SIG-M5 (cell line): ENCODE results near the gene CAPN5.

Experiments used
- DNase-seq: peaks from one replicate; lab custom pipeline; 2025; lab: John Stamatoyannopoulos, UW

The CAPN5 gene

DNA sequence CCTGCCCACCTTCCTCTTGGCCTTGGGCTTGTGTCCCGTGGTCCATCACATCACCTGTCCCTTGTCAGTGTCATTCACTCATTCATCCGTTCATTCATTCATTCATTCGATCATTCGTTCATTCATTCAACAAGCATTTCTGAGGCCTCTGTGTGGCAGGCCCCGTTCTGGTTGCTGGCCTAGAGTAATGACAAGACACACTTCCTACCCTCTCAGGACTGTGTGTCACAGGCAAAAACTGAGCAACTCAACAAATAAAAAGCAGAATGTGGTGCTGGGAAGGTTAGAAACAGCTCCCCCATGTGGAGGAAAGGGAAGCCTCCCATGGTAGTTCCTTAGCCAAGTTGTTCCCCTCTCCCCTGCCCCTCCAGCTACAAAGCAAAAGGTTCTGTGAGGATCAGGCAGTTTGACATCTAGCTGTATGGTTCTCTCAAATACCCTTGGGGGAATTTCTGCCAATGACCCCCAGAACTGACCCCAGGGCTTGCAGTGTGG, 34.3 kb downstream of the CAPN5 start:
- DNase-seq, result no peak

DNA sequence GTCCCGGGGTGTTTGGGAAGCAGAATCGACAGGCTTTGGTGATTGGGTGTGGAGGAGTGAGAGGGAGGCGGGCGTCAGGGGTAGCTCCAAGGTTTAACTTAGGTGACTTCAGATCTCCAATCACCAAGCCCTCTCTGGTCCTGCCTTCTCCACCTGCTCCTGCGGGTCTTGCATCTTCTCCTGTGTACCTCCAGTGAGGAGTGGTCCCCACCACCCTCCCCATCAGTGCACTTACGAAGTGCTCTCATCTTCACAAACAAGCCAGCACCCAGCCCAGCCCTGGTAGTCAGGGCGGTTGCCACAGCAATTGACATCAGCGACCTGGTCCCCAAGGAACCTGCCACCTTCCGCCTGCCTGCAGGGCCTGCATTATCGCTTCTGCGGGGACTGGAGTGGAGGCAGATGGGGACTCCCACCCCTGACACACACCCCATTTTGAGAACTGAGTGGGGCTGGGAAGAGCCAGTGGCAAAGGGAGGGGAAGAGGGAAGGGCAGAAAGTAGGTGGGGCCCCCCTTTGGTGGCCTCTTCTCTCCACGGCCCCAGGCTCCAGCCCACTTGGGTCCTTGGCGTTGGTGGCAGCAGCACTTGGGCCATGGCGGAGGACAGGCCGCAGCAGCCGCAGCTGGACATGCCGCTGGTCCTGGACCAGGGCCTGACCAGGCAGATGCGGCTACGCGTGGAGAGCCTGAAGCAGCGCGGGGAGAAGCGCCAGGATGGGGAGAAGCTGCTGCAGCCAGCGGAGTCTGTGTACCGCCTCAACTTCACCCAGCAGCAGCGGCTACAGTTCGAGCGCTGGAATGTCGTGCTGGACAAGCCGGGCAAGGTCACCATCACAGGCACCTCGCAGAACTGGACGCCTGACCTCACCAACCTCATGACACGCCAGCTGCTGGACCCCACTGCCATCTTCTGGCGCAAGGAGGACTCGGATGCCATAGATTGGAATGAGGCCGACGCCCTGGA, 35.8 kb downstream of the CAPN5 start, which contains the start of gene OMP:
Gene OMP, plus strand, starts transcription at position 595 of the 965 bp plus-strand sequence. Its CDS starts 0 bp downstream, at position 595.
- no peak for DNase-seq

DNA sequence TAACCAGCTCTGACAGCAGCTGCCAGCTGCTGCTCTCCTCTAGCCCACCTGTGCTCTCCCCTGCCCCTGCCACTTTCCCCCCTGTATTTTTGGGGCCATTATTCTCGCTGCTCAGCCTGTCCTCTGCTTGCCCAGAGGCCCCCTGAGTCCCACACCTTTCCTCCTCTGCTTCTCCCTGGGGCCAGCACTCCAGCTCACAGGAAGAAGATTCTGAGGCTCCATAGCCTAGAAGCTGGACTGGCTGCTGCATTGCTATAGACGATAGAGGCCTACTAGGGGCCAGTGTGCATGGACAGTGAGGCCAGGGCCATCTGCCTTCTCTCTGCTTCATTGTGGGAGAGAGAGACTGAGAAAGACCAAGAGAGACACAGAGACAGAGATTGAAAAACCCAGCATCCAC, 36.5 kb downstream of the CAPN5 start:
- DNase-seq, result no peak

GRCh38 chr11:77104727-77105126, 38.0 kb downstream of the CAPN5 start:
- no peak for DNase-seq

GRCh38 chr11:77106321-77106720, 39.5 kb downstream of the CAPN5 start:
- no peak for DNase-seq

GRCh38 chr11:77106759-77107158, 40.0 kb downstream of the CAPN5 start:
- DNase-seq, result no peak

DNA sequence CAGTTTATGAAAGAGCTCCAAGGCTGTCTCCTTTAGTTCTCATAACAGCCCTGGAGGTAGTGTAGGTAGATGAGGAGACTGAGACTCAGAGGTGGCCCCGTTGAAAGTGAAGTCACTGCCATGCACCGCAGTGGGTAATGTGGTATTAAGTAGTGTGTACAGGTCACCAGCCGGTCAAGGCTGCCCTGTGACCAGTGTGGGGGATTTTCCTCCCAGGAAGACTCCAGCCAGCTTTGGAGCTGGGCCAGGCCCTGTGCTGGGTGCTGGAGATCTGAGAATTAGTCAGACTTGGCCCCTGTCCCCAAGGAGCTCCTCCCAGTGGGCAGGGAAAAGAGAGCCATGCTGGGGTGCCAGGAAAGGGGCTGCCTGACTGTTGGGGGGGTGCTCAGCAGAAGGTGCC, 41.2 kb downstream of the CAPN5 start:
- DNase-seq, result no peak

- no peak for DNase-seq
These were observed 41.7 kb downstream of the CAPN5 start for GRCh38 chr11:77108436-77108835.

- DNase-seq, result no peak
These were observed 42.7 kb downstream of the CAPN5 start for GRCh38 chr11:77109236-77110019.

DNA sequence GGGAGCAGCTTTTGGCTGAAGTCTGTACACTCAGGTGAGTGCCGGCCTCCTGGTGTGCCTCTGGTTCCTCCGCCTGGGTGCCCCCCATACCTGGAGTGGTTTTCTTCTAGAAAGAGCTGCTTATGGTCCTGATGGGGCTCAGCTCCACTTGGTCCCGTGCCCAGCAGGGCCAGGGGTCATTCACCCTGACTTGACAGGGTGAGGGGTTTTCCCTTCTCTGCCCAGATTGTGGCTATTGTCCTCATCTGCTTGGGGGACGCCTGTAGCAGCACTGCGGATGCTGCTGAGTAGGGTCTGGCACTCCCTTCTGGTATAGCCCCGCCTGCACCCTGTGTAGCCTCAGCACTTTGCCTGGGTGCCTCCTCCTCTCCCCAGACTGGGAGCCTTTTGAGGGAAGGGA, 44.1 kb downstream of the CAPN5 start:
- no peak for DNase-seq

GRCh38 chr11:77111277-77111676, 44.5 kb downstream of the CAPN5 start:
- DNase-seq, result no peak

DNA sequence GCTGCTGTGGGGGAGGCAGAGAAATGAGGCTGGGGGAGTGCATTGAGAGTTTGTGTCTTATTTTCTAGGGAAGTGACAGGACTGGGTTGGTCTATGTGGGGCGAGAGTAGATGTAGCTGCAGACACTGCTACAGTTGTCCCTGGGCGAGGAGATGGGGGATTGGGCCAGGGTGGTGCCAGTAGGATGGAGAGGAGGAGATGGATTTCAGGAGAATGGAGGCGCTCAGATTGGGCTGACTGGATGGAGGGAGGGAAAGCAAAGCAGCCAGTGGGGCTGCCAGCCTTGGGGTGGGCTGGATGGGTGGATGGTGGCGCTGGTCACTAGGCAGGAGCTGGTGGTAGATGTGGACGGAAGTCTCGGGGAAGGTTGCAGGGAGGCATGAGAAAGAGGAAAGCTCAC, 45.2 kb downstream of the CAPN5 start:
- DNase-seq, result no peak

- no peak for DNase-seq
These were observed 46.0 kb downstream of the CAPN5 start for GRCh38 chr11:77112641-77113381.

- DNase-seq, result no peak
These were observed 46.8 kb downstream of the CAPN5 start for GRCh38 chr11:77113382-77114088.

- DNase-seq, result no peak
These were observed 47.3 kb downstream of the CAPN5 start for GRCh38 chr11:77114089-77114463.

DNA sequence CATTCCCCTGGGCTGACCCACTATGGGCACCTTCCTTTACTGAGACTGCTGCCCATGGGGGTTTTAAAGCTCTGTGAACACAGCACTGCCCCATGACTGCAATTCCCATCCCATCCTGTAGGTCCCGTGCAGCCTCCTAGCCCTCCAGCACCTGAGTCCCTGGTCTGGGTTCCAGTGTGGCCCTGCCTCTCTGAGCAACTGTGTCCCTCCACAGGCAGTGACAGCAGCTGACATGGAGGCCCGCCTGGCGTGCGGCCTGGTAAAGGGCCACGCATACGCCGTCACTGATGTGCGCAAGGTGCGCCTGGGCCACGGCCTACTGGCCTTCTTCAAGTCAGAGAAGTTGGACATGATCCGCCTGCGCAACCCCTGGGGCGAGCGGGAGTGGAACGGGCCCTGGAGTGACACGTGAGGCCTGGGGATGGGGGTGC, 48.4 kb downstream of the CAPN5 start:
- no peak for DNase-seq

DNA sequence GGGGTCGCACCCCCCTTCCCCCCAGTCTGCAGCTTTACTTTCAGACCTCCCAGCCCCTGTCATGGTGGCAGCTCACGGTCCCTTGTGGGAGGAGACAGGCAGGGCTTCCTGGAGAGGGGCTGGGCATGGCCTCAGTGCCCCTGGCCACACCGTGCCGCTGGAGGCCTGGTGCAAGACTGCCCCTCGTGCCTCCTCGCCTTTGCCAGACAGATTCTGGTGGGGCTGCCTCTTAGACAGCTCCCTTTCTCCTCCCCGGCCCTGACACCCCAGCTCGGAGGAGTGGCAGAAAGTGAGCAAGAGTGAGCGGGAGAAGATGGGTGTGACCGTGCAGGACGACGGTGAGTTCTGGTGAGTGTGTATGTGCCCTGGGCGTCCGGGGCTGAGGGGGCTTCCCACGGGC, 49.2 kb downstream of the CAPN5 start:
- no peak for DNase-seq

DNA sequence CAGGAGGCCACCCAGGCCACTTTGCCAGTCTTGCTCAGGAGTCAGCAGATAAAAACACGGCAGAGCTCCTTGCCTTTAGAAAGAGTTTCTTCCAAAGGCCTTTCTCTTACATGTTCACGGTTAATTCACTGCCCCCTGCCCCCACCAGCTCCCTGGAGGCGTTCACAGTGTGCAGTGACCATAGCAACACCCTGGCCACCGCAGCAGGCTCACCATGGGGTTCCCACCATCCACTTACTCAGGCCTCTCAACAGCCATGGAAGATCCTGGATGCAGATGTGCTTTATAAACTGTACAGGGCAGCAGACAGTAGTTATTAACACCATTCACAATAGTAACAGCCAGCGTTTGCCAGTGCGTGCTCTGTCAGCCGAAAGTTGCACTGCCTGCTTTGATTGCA, 50.7 kb downstream of the CAPN5 start:
- DNase-seq, result no peak

- no peak for DNase-seq
These were observed 51.3 kb downstream of the CAPN5 start for GRCh38 chr11:77118086-77118485.

- no peak for DNase-seq
These were observed 52.2 kb downstream of the CAPN5 start for GRCh38 chr11:77118971-77119370.

GRCh38 chr11:77119531-77119936, 52.8 kb downstream of the CAPN5 start:
- DNase-seq, result no peak
